Kidney capillary endothelial cell (primary cell): ENCODE data around the gene AOAH.

ENCODE experiments used
- DNase-seq: peaks from one replicate; pipeline ENCODE4 v3.0.0-alpha.2; 2018; ENCODE audit warnings: low spot score

The AOAH gene

GRCh38 chr7:36546331-36546730 is 178.0 kb downstream of the AOAH start:
- DNase-seq: no peak

- DNase-seq: no peak
Observed at GRCh38 chr7:36545291-36545690, 179.0 kb downstream of the AOAH start.

GRCh38 chr7:36538126-36538525 is 186.2 kb downstream of the AOAH start:
- no peak for DNase-seq

- DNase-seq: no peak
Observed at GRCh38 chr7:36535866-36536664, 188.2 kb downstream of the AOAH start.

GRCh38 chr7:36533717-36534116 is 190.6 kb downstream of the AOAH start:
- no peak for DNase-seq

GRCh38 chr7:36532981-36533499 is 191.3 kb downstream of the AOAH start:
- no peak for DNase-seq

GRCh38 chr7:36531951-36532350 is 192.3 kb downstream of the AOAH start:
- no peak for DNase-seq

GRCh38 chr7:36530456-36530855 is 193.8 kb downstream of the AOAH start:
- DNase-seq: no peak

GRCh38 chr7:36527549-36527913 is 196.8 kb downstream of the AOAH start:
- no peak for DNase-seq

GRCh38 chr7:36526863-36527548 is 197.3 kb downstream of the AOAH start:
- peak; percentile 75 for DNase-seq

- no peak for DNase-seq
Observed at GRCh38 chr7:36523371-36524101, 200.8 kb downstream of the AOAH start.

- no peak for DNase-seq
Observed at GRCh38 chr7:36522453-36523007, 201.8 kb downstream of the AOAH start.

GRCh38 chr7:36521911-36522310 is 202.4 kb downstream of the AOAH start:
- no peak for DNase-seq

GRCh38 chr7:36521133-36521532 is 203.2 kb downstream of the AOAH start:
- no peak for DNase-seq

- no peak for DNase-seq
Observed at GRCh38 chr7:36515847-36516246, 208.4 kb downstream of the AOAH start.

- DNase-seq: no peak
Observed at GRCh38 chr7:36514289-36515243, 209.7 kb downstream of the AOAH start.

- no peak for DNase-seq
Observed at GRCh38 chr7:36513393-36513792, 210.9 kb downstream of the AOAH start.

- DNase-seq: no peak
Observed at GRCh38 chr7:36512616-36513015, 211.7 kb downstream of the AOAH start.

- DNase-seq: no peak
Observed at GRCh38 chr7:36509962-36510361, 214.3 kb downstream of the AOAH start.

GRCh38 chr7:36507475-36508440 is 216.5 kb downstream of the AOAH start:
- no peak for DNase-seq
